Kasumi-1 (cell line): Measurements from ENCODE around the gene AJM1.
A peak's percentile ranks its signal among the peaks of the same experiment; 100 is the strongest.

ENCODE experiments used
- DNase-seq, 2 experiments: peaks; one replicate each; lab custom pipeline; 2025; lab: John Stamatoyannopoulos, UW

The AJM1 gene

GRCh38 chr9:136845465-136846260, 3.4 kb downstream of the AJM1 start:
- no peak for DNase-seq

DNA sequence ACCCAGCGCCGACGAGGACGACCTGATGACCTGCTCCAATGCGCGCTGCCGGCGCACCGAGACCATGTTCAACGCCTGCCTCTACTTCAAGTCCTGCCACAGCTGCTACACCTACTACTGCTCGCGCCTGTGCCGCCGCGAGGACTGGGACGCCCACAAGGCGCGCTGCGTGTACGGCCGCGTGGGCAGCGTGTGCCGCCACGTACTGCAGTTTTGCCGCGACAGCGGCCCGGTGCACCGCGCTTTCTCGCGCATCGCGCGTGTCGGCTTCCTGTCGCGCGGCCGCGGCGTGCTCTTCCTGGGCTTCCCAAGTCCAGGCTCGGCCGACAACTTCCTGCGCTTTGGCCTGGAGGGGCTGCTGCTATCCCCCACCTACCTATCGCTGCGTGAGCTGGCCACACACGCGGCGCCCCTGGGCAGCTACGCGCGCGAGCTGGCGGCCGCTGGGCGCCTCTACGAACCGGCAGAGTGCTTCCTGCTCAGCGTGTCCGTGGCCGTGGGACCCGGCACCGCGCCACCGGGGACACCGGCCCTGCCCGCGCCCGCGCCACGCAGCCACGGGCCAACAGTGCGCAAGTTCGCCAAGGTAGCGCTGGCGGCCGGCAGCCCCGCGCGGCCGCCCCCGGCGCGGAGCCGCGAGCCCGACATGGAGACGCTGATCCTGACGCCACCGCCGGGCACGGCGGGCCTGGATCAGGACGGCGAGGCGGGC, 4.3 kb downstream of the AJM1 start:
- no peak for DNase-seq

- peak; percentile 67 to 76 for DNase-seq
Observed at GRCh38 chr9:136847088-136847825, 5.0 kb downstream of the AJM1 start.

- peak; percentile 77 to 83 for DNase-seq
Observed at GRCh38 chr9:136847826-136848392, 5.6 kb downstream of the AJM1 start.

GRCh38 chr9:136848393-136849037, 6.2 kb downstream of the AJM1 start:
- peak; percentile 58 to 63 for DNase-seq

DNA sequence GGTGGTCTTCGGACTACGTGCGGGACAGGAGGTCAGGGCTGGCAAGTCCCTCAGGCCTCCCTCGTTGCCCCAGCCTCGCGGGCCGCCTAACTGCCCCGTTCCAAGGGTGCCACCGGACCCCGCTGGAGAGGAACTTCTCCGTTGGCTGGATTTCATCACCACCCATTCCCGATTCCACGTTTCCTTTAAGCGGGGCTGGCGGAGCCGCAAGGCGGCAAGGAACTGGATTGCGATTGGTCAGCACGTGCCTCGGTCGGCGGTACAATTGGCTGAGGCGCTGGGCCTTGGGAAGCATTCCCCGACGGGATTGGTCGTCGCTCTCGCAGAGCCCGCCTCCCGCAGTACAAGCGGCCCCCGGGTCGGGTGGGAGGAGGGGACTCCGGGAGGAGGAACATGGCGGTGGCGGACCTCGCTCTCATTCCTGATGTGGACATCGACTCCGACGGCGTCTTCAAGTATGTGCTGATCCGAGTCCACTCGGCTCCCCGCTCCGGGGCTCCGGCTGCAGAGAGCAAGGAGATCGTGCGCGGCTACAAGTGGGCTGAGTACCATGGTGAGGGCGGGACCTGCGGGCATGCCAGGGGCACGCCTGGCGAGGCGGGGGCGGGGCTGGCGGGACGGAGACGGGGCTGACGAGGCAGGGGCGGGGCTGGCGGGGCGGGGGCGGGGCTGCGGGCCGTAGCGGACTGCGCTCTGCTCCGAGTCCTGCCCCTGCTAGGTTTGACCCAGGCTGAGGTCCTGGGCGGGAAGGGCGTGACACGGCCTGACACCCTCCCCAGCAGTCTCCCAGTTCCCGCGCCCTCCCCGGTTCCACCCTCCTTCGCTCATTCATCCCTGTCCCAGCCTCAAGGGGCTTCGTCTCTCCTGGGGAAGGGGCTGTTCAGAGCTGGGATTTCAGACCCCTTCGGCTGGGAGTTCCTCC, 7.0 kb downstream of the AJM1 start, which contains the start of gene PHPT1:
TSS of gene PHPT1 (plus strand) at position 372 of the 922 bp plus-strand sequence. CDS start at position 394, 22 bp downstream.
- DNase-seq, result peak; percentile 96 to 97

DNA sequence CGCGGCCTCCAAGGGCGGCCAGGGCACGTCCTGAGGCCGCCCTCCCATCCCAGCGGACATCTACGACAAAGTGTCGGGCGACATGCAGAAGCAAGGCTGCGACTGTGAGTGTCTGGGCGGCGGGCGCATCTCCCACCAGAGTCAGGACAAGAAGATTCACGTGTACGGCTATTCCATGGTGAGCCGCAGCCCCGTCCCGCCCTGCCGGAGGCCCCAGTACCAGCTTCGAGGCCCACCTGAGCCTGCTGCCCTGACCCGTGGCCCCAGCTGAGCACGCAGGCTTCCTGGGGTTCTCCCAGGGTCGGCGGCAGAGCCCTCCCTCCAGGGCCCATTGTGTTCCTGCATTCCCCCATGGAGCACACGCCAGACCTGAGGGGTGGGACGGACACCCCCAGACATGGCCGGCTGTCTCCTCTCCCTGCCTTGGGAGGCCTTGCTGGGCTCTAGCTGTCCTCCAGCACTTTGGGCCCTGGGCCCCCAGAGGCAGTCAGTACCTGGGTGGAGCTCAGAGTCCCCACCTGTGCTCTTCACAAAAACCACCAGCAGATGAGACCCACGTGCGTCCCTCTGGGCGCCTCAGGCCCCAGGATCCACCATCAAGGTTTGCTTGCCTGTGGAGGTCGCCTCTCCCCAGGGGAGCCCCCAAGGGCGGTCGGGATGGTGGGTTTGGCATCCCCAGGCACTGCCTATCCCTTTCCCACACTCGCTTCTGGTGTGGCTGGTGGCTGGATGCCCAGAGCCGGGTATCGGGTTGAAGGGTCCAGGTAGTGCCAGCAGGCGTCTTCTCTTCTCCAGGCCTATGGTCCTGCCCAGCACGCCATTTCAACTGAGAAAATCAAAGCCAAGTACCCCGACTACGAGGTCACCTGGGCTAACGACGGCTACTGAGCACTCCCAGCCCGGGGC, 7.9 kb downstream of the AJM1 start:
- DNase-seq, result no peak

GRCh38 chr9:136850866-136851775, 8.8 kb downstream of the AJM1 start:
- DNase-seq, result no peak

- DNase-seq, result no peak
Observed at GRCh38 chr9:136851941-136852663, 9.8 kb downstream of the AJM1 start, which contains the start of gene MAMDC4. Gene MAMDC4 (plus strand): TSS chr9:136852346. CDS start chr9:136852417, 71 bp downstream.

GRCh38 chr9:136852664-136853595, 10.7 kb downstream of the AJM1 start:
- DNase-seq, result no peak

- DNase-seq, result no peak
Observed at GRCh38 chr9:136853596-136854112, 11.4 kb downstream of the AJM1 start.

DNA sequence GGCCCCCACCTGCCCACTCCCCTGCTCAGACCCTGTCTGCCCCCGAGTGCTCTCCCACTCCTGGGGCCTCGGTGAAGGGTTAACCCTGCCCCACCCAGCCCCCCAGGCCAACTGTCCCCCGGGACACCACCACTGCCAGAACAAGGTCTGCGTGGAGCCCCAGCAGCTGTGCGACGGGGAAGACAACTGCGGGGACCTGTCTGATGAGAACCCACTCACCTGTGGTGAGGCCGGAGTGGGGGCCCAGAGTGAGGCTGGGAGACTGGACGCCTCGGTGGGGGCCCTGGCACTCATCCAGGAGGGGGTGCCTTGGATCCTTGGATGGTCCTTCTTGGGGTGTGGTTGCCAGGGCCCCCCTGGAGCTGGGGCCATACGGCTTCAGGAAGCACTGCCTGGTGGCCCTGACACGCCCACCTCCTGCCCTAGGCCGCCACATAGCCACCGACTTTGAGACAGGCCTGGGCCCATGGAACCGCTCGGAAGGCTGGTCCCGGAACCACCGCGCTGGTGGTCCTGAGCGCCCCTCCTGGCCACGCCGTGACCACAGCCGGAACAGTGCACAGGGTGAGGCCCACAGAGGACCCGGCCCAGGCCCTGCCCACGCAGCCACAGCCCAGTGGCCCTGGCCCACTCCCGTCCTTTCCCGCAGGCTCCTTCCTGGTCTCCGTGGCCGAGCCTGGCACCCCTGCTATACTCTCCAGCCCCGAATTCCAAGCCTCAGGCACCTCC, 12.0 kb downstream of the AJM1 start:
- DNase-seq, result no peak

GRCh38 chr9:136854842-136855460, 12.7 kb downstream of the AJM1 start:
- no peak for DNase-seq

- no peak for DNase-seq
Observed at GRCh38 chr9:136855461-136856078, 13.3 kb downstream of the AJM1 start.

- no peak for DNase-seq
Observed at GRCh38 chr9:136856079-136856476, 13.8 kb downstream of the AJM1 start.
